ENCODE results near the gene FGFR4.

The FGFR4 gene

GRCh38 chr5:177085985-177086653 is 596 bp upstream of the FGFR4 start:
- DNase-seq = no peak

GRCh38 chr5:177087398-177088005 is 787 bp downstream of the FGFR4 start:
- no peak for DNase-seq

DNA sequence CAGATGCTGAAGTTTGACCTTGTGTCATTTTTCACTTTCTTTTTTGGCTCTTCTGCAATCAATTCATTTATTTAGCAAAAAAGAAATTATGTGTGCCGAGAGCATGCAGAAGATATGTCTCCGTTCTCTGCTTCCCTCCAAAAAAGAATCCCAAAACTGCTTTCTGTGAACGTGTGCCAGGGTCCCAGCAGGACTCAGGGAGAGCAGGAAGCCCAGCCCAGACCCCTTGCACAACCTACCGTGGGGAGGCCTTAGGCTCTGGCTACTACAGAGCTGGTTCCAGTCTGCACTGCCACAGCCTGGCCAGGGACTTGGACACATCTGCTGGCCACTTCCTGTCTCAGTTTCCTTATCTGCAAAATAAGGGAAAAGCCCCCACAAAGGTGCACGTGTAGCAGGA is 2.4 kb downstream of the FGFR4 start:
- DNase-seq = no peak

- no peak for DNase-seq
Measured at GRCh38 chr5:177089825-177090641, 3.3 kb downstream of the FGFR4 start.

DNA sequence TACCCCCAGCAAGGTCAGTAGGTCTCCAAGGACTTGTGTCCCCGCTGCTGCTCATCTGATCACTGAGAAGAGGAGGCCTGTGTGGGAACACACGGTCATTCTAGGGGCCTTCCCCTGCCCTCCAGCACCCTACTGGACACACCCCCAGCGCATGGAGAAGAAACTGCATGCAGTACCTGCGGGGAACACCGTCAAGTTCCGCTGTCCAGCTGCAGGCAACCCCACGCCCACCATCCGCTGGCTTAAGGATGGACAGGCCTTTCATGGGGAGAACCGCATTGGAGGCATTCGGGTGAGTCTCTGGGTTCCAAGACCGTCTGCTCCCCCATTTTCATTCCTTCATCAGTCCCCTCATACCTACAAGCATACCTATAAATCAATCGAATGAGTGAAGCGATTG is 4.1 kb downstream of the FGFR4 start:
- DNase-seq = no peak

DNA sequence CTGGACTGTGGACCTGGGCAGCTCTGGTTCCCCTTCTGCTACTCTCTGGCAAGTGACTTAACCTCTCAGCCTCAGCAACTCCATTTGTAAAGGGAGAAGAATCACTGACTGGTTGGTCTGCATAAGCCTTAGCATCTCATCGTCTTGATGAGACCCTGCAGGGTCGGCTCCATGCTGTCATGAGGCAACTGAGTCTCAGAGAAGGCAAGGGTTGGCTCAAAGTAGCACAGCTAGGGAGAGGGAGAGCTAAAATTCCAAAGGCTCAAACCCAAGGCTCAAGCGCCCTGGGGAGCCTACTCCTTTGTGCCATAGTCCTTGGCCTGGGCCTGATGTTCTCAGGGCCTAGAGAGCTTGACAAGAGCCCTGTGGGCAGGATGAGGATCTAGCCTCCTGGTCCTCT is 4.5 kb downstream of the FGFR4 start:
- no peak for DNase-seq

DNA sequence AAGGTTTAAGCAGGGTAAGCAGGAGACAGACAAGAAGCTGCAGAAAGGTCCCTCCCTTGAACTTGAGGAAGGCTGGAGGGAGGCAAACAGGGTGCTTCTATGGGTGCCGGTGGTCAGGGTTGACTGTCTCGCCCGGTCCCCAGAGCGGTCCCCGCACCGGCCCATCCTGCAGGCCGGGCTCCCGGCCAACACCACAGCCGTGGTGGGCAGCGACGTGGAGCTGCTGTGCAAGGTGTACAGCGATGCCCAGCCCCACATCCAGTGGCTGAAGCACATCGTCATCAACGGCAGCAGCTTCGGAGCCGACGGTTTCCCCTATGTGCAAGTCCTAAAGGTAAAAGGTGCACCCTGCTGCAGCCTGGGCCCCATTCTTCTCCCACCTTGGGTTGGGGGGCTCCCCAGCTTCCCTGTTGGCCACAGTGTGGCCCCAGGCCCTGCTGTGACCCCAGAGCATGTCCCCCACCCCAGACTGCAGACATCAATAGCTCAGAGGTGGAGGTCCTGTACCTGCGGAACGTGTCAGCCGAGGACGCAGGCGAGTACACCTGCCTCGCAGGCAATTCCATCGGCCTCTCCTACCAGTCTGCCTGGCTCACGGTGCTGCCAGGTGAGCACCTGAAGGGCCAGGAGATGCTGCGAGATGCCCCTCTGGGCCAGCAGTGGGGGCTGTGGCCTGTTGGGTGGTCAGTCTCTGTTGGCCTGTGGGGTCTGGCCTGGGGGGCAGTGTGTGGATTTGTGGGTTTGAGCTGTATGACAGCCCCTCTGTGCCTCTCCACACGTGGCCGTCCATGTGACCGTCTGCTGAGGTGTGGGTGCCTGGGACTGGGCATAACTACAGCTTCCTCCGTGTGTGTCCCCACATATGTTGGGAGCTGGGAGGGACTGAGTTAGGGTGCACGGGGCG is 5.7 kb downstream of the FGFR4 start:
- no peak for DNase-seq

DNA sequence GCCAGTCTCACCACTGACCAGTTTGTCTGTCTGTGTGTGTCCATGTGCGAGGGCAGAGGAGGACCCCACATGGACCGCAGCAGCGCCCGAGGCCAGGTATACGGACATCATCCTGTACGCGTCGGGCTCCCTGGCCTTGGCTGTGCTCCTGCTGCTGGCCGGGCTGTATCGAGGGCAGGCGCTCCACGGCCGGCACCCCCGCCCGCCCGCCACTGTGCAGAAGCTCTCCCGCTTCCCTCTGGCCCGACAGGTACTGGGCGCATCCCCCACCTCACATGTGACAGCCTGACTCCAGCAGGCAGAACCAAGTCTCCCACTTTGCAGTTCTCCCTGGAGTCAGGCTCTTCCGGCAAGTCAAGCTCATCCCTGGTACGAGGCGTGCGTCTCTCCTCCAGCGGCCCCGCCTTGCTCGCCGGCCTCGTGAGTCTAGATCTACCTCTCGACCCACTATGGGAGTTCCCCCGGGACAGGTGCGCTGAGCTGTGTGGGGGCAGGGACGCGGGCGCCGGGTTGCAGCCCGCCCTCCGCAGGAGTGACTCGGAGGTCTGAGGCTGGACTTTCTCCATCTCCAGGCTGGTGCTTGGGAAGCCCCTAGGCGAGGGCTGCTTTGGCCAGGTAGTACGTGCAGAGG is 6.5 kb downstream of the FGFR4 start:
- no peak for DNase-seq

DNA sequence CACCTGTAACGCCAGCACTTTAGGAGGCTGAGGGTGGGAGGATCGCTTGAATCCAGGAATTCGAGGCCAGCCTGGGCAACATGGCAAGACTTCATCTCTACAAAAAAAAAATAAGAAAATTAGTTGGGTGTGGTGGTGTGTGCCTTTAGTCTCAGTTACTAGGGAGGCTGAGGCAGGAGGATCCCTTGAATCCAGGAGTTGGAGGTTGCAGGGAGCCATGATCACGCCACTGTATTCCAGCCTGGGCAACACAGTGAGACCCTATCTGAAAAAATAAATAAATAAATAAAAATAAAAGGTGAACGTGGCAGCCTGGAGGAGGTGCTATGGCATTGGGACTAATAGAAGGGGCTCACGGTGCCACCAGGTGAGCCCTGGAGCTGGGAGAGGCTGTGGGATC is 7.1 kb downstream of the FGFR4 start:
- no peak for DNase-seq

DNA sequence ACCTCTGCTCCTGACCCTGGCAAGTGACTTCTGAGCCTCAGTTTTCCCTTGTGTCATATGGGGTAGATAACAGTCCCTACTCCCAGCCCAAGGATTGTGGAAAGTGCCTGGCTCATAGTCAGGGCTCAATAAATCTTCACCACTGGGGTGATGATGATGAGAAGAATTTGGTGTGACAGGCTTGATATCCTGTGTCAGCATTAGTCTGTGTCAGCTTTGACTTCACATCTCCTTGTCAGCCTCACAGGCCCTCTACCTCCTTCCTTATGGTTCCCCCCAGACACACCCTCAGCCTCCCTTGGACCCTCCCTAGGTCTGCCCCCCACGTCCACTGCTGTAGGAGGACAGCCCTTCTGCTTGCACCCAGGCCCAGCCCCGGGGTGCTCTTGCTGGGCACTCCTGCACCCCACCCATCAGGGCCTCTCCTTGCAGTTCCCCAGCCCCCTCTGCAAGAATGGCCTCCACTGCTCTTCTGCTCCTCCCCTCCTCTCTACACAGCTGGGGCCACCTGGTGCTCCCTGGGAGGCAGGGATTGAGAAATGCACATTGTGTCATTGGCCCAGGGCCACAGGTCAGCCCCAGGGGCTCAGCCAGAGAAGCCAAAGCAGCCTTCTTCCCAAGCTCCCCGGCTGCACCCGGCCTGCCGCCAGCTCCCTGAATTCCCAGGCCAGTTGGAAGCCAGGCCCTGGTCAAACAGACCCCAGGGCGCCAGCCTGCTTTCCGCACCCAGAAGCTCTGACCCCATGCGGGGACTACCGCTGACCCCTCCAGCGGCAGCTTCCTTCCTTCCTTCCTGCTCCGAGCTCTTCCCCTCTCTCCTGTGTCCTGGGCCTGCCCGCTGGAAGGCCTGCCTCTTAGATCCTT is 7.7 kb downstream of the FGFR4 start:
- DNase-seq = no peak

DNA sequence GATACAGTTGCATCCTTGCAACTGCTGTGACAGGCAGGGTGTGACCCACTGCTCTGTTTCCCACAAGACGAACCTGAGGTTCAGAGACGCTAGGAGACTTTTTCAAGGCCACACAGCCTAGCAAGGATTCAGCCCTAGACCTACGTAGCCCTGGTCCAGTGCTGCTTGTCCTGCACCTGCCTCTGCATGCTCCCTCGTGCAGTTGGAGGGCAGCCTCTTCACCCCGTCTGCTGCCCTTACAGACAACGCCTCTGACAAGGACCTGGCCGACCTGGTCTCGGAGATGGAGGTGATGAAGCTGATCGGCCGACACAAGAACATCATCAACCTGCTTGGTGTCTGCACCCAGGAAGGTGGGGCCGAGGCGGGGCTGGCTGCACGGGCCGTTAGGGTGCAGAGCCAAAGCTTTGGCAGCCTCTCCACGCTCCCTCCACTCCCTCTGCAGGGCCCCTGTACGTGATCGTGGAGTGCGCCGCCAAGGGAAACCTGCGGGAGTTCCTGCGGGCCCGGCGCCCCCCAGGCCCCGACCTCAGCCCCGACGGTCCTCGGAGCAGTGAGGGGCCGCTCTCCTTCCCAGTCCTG is 8.5 kb downstream of the FGFR4 start:
- DNase-seq = no peak

GRCh38 chr5:177096162-177097015 is 9.7 kb downstream of the FGFR4 start:
- DNase-seq = no peak

- DNase-seq = no peak
Measured at GRCh38 chr5:177097016-177097985, 10.6 kb downstream of the FGFR4 start.

- DNase-seq = no peak
Measured at GRCh38 chr5:177098120-177098469, 11.4 kb downstream of the FGFR4 start.

DNA sequence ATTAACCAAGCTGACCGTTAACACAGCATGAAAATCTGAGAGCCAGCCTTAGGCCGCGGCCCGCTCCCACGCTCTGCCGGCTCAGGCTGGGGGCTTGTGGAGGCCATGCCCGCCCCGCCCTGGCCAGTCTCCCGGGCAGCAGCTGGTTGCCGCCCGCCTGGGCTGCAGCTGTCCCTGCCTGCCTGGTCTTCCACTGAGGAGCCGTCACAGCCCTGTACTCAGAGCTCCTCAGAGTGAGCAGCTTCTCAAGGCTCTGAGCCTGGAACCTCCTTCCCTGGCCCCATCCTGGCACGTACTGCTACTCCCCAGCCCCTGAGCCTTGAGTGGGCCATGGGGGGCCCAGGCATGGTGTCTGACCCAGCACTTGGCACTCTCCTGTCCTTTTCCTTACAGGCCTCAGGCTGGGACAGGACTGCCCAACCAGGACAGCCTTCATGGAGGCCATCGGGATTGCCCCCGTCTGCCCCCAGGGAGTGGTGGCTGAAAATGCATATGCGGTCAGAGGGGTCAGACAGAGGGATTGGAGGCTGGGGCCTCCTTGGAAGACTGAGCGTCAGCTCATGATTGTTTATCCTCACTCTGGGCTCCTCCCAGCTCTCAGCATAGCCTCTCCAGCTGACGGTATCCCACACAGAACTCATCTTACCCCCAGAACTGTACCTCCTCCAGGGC is 11.9 kb downstream of the FGFR4 start:
- no peak for DNase-seq

- no peak for DNase-seq
Measured at GRCh38 chr5:177099422-177100093, 12.8 kb downstream of the FGFR4 start.

- no peak for DNase-seq
Measured at GRCh38 chr5:177100714-177101121, 14.0 kb downstream of the FGFR4 start.

Measured in CD4-positive, alpha-beta T cell treated with Interleukin-1 beta for 1 hour (primary cell).